Fibroblast of the conjunctiva (primary cell): ENCODE data around the gene RSPH9.
A peak's percentile ranks its signal among the peaks of the same experiment; 100 is the strongest.

ENCODE experiments used
- DNase-seq: peaks from one replicate; pipeline ENCODE4 v3.0.0-alpha.2; 2010; ENCODE audit warnings: low read depth

RSPH9 gene, protein sequence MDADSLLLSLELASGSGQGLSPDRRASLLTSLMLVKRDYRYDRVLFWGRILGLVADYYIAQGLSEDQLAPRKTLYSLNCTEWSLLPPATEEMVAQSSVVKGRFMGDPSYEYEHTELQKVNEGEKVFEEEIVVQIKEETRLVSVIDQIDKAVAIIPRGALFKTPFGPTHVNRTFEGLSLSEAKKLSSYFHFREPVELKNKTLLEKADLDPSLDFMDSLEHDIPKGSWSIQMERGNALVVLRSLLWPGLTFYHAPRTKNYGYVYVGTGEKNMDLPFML

GRCh38 chr6:43644940-43645612 is at the start of gene RSPH9:
RSPH9 (plus strand) TSS chr6:43645036; CDS start chr6:43645099, 63 bp downstream.
- peak; percentile 64 for DNase-seq

- no peak for DNase-seq
Measured at GRCh38 chr6:43600595-43600994, 44.2 kb upstream of the RSPH9 start.

DNA sequence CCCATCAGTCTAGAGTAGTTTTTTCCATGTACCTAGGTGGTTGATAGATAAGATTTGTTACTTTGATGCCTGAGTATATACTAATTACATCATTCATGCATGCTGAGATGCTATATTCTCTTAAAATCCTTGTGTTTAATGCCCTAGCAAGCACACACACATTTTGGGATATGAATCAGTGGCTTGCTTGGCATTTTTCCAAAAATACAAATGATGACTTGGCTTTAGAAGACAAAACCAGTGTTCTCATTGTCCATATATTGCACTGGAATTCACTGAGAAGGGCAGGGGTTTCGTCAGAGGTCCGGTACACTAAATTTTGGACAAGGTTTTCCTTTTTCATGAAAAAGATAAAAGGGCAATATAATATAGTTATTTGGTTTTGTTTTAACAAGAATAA is 40.7 kb upstream of the RSPH9 start:
- peak; percentile 53 for DNase-seq

- DNase-seq = no peak
Measured at GRCh38 chr6:43606019-43606418, 38.8 kb upstream of the RSPH9 start.

GRCh38 chr6:43608310-43608763 is 36.5 kb upstream of the RSPH9 start:
- peak; percentile 80 for DNase-seq

DNA sequence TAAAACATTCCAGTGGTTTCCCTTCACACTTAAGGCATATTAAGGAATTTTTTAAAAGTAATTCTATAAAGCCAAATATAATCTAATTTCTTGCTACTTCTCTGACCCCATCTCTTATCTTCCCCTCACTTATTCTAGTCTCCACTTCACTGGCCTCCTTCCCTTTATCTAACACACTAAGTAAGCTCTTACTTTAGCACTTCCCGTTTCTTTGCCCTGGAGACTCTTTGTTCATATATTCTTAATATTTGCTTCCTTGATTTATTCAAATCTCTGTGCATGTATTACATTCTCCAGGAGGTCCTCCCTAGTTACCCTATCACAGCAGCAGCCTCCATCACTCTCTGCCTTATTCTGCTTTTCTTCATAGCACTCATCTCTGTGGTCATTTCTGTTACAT is 36.0 kb upstream of the RSPH9 start:
- no peak for DNase-seq

- no peak for DNase-seq
Measured at GRCh38 chr6:43609402-43609801, 35.4 kb upstream of the RSPH9 start.

DNA sequence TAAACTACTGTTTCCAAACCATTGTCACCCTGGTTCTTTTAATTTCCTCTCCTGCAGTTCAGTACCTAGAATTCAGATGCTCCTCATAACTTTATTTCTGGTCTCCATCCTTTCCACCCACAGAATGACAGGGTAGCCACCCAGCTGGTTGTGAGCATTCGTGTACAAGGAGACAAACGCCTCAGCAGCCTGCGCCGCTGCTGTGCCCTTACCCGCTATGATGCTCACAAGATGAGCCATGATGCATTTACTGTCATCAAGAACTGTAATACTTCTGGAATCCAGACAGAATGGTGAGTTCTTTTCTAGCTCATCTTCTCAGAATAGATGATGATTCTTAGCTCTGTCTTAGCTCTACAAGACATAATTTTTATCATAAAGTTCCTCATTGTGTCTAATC is 34.4 kb upstream of the RSPH9 start:
- DNase-seq = no peak

GRCh38 chr6:43613721-43614395 is 31.0 kb upstream of the RSPH9 start:
- DNase-seq = no peak

DNA sequence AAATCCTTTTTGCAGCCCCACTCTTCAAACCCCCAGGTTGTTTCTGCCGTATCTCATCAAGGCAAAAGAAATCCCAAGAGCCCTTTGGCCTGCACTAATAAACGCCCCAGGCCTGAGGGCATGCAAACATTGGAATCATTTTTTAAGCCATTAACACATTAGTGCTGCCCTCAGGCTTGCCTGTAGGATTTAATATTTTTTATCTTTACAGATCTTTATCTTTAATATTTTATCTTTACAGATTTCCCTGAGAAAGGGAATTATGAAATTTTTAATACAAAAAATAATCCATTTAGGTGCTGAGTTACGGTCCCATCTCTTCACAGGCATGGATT is 30.5 kb upstream of the RSPH9 start:
- DNase-seq = no peak

- DNase-seq = no peak
Measured at GRCh38 chr6:43616725-43617472, 27.9 kb upstream of the RSPH9 start.

GRCh38 chr6:43621078-43621835 is 23.6 kb upstream of the RSPH9 start:
- no peak for DNase-seq

- DNase-seq = no peak
Measured at GRCh38 chr6:43621836-43622180, 23.0 kb upstream of the RSPH9 start.

- no peak for DNase-seq
Measured at GRCh38 chr6:43622541-43622940, 22.3 kb upstream of the RSPH9 start.

GRCh38 chr6:43623880-43624785 is 20.7 kb upstream of the RSPH9 start:
- no peak for DNase-seq

DNA sequence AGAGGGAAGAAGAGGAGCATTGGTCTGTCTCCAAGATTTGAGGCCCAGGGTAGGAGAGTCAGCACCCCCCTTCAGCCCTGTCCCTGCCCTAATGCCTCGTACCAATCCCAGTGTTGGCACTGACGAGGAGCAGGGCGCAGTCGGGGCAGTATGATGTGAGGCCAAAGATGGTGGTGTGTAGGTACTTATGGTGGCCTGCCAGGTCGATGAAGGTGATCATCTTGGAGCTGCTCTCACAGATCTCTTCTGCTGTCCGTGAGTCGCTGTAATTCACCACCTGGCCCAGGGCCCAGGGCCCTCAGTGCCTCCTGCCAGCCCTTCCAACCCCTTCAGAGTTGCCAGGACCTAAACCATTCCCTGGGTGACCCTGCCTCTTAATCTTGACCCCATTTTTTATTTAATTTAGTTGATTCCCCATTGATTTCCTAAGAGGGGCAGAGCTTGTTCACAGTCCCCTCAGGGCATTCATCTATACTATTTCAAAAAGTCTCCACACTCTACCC is 20.0 kb upstream of the RSPH9 start:
- DNase-seq = no peak

- no peak for DNase-seq
Measured at GRCh38 chr6:43625393-43625992, 19.3 kb upstream of the RSPH9 start.

- peak; percentile 98 for DNase-seq
Measured at GRCh38 chr6:43627008-43627825, 17.6 kb upstream of the RSPH9 start.

GRCh38 chr6:43628393-43629103 is 16.3 kb upstream of the RSPH9 start:
- DNase-seq = peak; percentile 29
